Panc1 (cell line): Measurements from ENCODE around the gene ZNF185. TPM values are rescaled to one million over a fixed set of nuclear protein-coding genes. Genes with fewer than 3 reads are reported as not detected.

Source experiments
- ATAC-seq: fragments of 200-7000 bp; cut with Tn5 transposase; 2 replicates; pipeline ENCODE4 v1.9.1; 2020; ENCODE audit warnings: mild to moderate bottlenecking, moderate library complexity
- BruUV-seq: library from RNA; stranded (reverse); fragments of 400-500 nt; replicated peaks from 2 replicates; lab custom pipeline; 2021; lab: Mats Ljungman, UMichigan
- CTCF ChIA-PET: fragments of 300-600 bp; sonication (Branson Sonifier 250); formaldehyde crosslinking; loops from one replicate; lab custom pipeline; 2022; ENCODE audit warnings: antibody characterized with exemption; lab: Charles Lee
- POLR2A ChIA-PET: fragments of 300-600 bp; sonication (Branson Sonifier 250); formaldehyde crosslinking; loops from one replicate; lab custom pipeline; 2022; ENCODE audit warnings: antibody characterized with exemption; lab: Charles Lee
- DNase-seq: peaks from one replicate; pipeline ENCODE4 v3.0.0-alpha.2; 2010; ENCODE audit warnings: low read depth, low spot score
- H3K27ac ChIP-seq: 2 replicates; pipeline ENCODE4 v1.5.1; 2011; ENCODE audit warnings: mild to moderate bottlenecking, low read length, inconsistent platforms
- H3K27me3 ChIP-seq: fragments of 200-500 bp; sonication (Bioruptor generic); 2 replicates; pipeline ENCODE4 v1.6.0; 2014; ENCODE audit warnings: low read length, inconsistent platforms; ENCODE audit not compliant: control insufficient read depth, insufficient read depth
- H3K36me3 ChIP-seq: fragments of 200-500 bp; sonication (Bioruptor generic); 2 replicates; pipeline ENCODE4 v1.5.1; 2014; ENCODE audit warnings: inconsistent platforms, mild to moderate bottlenecking, low read length, moderate library complexity; ENCODE audit not compliant: control insufficient read depth, insufficient read depth
- H3K4me1 ChIP-seq: 2 replicates; pipeline ENCODE4 v1.5.1; 2011; ENCODE audit warnings: inconsistent platforms, mild to moderate bottlenecking, low read length, moderate library complexity; ENCODE audit not compliant: control insufficient read depth, insufficient read depth
- H3K4me3 ChIP-seq, 2 experiments: 2 replicates each; pipeline ENCODE4 v1.5.1; 2011 to 2012; ENCODE audit warnings: low read depth in 2 of 2, low read length in 2 of 2, mild to moderate bottlenecking in 2 of 2, inconsistent platforms in 1 of 2, moderate library complexity in 1 of 2
- H3K9me3 ChIP-seq: fragments of 200-500 bp; sonication (Bioruptor generic); 2 replicates; pipeline ENCODE4 v1.5.1; 2014; ENCODE audit warnings: low read depth, mild to moderate bottlenecking, inconsistent platforms, low read length, moderate library complexity; ENCODE audit not compliant: control insufficient read depth, insufficient read depth
- POLR2AphosphoS5 ChIP-seq: IDR thresholded peaks from 2 replicates; pipeline ENCODE4 v1.6.1; 2012; ENCODE audit warnings: mild to moderate bottlenecking, low read depth, low read length, moderate library complexity
- SIN3A ChIP-seq: IDR thresholded peaks from 2 replicates; pipeline ENCODE4 v1.6.1; 2012; ENCODE audit warnings: low read depth, mild to moderate bottlenecking, low read length, moderate library complexity, borderline replicate concordance; ENCODE audit not compliant: insufficient read depth
- TCF7L2 ChIP-seq: IDR thresholded peaks from 2 replicates; pipeline ENCODE4 v1.6.1; 2011; ENCODE audit warnings: mild to moderate bottlenecking, low read depth, low read length, inconsistent platforms
- in situ Hi-C: cut with HindIII; loops from 2 replicates; pipeline ENCODE4 v1.10.0; 2016; ENCODE audit warnings: low sequenced_read_pairs, low pct_unique_long_range_greater_than_20kb
- intact Hi-C: fragments of 100-400 bp; cut with micrococcal nuclease; formaldehyde crosslinking; loops from one replicate; pipeline ENCODE4 v1.10.0; 2022; ENCODE audit not compliant: unreplicated experiment
- total RNA-seq: library from RNA; stranded (reverse); gene quantifications from one replicate; pipeline ENCODE4 v1.2.1, GENCODE V29; 2021; ENCODE audit not compliant: unreplicated experiment
- TF ChIP-seq, protein P1 (sequence below): fragments of 450-650 bp; IDR thresholded peaks from 2 replicates; pipeline ENCODE4 v1.5.1; 2017; ENCODE audit warnings: mild to moderate bottlenecking
- TF ChIP-seq, protein P2 (sequence below), 2 experiments: IDR thresholded peaks; 2 replicates each; pipeline ENCODE4 v1.6.1; 2011 to 2012; ENCODE audit warnings: low read depth in 2 of 2, control low read depth in 1 of 2, low read length in 1 of 2, mild to moderate bottlenecking in 1 of 2, moderate library complexity in 1 of 2; ENCODE audit not compliant: insufficient read depth in 1 of 2

Gene ZNF185
- total RNA-seq, 1 experiment from 2014 or later = 5.4 TPM

DNA sequence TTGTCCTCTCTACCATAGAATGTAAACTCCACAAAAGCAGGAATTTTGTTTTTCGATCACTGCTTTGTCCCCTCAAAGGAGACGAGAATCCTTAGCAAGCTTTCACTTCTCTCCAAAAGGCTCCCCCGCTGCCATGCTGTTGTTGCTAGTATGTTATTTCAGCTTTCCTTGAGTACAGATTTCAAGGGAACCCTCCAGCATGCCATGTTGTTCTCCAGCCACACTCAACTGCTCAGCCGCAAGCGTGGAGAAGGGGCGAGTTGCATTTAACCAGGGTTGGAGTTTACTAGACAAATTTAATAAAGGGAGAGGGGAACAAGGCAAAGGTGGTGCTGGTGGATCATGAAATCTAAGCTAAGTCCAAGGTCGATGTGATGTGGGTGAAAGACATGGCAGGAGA lies 43.9 kb upstream of the ZNF185 start:
- Histone ChIP-seq H3K4me1 (no peaks in the 10 kb centered on the region), H3K27ac (no peak overlapping the region), H3K27me3 (no peaks in the 10 kb centered on the region), H3K9me3 (no peaks in the 10 kb centered on the region), H3K36me3 (peaks cover 3% of the 10 kb centered on the region), H3K4me3 (no peak overlapping the region)
- POLR2A ChIA-PET = no interaction called here
- CTCF ChIA-PET = no interaction called here
- TF ChIP-seq, protein P1, sequence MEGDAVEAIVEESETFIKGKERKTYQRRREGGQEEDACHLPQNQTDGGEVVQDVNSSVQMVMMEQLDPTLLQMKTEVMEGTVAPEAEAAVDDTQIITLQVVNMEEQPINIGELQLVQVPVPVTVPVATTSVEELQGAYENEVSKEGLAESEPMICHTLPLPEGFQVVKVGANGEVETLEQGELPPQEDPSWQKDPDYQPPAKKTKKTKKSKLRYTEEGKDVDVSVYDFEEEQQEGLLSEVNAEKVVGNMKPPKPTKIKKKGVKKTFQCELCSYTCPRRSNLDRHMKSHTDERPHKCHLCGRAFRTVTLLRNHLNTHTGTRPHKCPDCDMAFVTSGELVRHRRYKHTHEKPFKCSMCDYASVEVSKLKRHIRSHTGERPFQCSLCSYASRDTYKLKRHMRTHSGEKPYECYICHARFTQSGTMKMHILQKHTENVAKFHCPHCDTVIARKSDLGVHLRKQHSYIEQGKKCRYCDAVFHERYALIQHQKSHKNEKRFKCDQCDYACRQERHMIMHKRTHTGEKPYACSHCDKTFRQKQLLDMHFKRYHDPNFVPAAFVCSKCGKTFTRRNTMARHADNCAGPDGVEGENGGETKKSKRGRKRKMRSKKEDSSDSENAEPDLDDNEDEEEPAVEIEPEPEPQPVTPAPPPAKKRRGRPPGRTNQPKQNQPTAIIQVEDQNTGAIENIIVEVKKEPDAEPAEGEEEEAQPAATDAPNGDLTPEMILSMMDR = no peak
- no peak for TF ChIP-seq POLR2AphosphoS5
- TF ChIP-seq SIN3A = no peak
- TF ChIP-seq TCF7L2 = no peak
- TF ChIP-seq, protein P2, sequence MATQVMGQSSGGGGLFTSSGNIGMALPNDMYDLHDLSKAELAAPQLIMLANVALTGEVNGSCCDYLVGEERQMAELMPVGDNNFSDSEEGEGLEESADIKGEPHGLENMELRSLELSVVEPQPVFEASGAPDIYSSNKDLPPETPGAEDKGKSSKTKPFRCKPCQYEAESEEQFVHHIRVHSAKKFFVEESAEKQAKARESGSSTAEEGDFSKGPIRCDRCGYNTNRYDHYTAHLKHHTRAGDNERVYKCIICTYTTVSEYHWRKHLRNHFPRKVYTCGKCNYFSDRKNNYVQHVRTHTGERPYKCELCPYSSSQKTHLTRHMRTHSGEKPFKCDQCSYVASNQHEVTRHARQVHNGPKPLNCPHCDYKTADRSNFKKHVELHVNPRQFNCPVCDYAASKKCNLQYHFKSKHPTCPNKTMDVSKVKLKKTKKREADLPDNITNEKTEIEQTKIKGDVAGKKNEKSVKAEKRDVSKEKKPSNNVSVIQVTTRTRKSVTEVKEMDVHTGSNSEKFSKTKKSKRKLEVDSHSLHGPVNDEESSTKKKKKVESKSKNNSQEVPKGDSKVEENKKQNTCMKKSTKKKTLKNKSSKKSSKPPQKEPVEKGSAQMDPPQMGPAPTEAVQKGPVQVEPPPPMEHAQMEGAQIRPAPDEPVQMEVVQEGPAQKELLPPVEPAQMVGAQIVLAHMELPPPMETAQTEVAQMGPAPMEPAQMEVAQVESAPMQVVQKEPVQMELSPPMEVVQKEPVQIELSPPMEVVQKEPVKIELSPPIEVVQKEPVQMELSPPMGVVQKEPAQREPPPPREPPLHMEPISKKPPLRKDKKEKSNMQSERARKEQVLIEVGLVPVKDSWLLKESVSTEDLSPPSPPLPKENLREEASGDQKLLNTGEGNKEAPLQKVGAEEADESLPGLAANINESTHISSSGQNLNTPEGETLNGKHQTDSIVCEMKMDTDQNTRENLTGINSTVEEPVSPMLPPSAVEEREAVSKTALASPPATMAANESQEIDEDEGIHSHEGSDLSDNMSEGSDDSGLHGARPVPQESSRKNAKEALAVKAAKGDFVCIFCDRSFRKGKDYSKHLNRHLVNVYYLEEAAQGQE (IDR thresholded peaks at IDR 0.05; ENCODE audit: insufficient read depth in 1 of 2, low read depth in 2 of 2, low read length in 1 of 2) = no peak
- no TSS peak for BruUV-seq
- intact Hi-C loops = no loop called here
- ATAC-seq = no peak
- in situ Hi-C loops = no loop called here
- no peak for DNase-seq

DNA sequence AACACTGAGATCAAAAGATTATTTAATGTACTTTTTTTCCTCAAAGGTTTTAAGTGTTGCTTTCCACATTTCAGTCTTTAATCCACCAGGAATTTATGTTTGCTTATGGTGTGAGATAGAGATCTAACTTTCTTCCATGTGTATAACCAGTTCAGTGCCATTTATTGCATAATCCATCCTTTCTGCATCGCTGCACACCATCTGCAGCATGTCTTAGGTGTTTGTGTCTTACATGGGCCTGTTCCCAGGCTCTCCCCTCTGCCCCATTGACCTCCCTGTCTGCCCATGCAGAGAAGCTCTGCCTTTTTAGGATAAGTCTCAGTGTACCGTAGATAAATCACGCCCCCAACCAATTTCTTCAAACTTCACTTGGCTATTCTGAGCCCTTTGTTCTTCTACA lies 36.8 kb upstream of the ZNF185 start:
- no peak for DNase-seq
- intact Hi-C loops = no loop called here
- POLR2A ChIA-PET = no interaction called here
- CTCF ChIA-PET = no interaction called here
- H3K36me3 ChIP-seq = peaks cover 6% of the 10 kb centered on the region; the same call in 1 of the 2 replicates
- no peaks in the 10 kb centered on the region for H3K9me3 ChIP-seq
- TF ChIP-seq, protein P1 = no peak
- TF ChIP-seq SIN3A (no peak), TCF7L2 (no peak), POLR2AphosphoS5 (no peak)
- TF ChIP-seq, protein P2 (IDR thresholded peaks at IDR 0.05; ENCODE audit: insufficient read depth in 1 of 2, low read depth in 2 of 2, low read length in 1 of 2) = no peak
- in situ Hi-C loops = no loop called here
- no peak overlapping the region for H3K27ac ChIP-seq
- BruUV-seq = no TSS peak
- peak; percentile 34; the same call in 1 of the 2 replicates for ATAC-seq
- H3K27me3 ChIP-seq = no peaks in the 10 kb centered on the region
- no peaks in the 10 kb centered on the region for H3K4me1 ChIP-seq
- no peak overlapping the region for H3K4me3 ChIP-seq
